HEK293 (cell line): ENCODE measurements around the gene GJA3.

Experiments
- CTCF ChIA-PET: fragments of 350-600 bp; formaldehyde crosslinking; extraction: SDS; loops from one replicate; lab custom pipeline; 2021; ENCODE audit warnings: antibody characterized with exemption; lab: Yijun Ruan, JAX
- POLR2A ChIA-PET: fragments of 300-600 bp; formaldehyde crosslinking; extraction: SDS; loops from one replicate; lab custom pipeline; 2020; ENCODE audit warnings: antibody characterized with exemption, inconsistent platforms; lab: Yijun Ruan, JAX
- H3K27ac ChIP-seq: fragments of 200-500 bp; sonication (Bioruptor generic); 2 replicates; pipeline ENCODE4 v1.5.1; 2014; ENCODE audit warnings: low read depth, low read length, control low read depth, inconsistent platforms; ENCODE audit errors: extremely low read depth
- H3K36me3 ChIP-seq, 2 experiments: fragments of 200-500 bp in 1 of 2; sonication (Bioruptor generic) in 1 of 2; 1 replicate in 1 of 2; 2 replicates in 1 of 2; pipeline ENCODE4 v1.5.1; 2014 to 2017; ENCODE audit warnings: inconsistent platforms in 2 of 2, low read length in 2 of 2; ENCODE audit not compliant: control insufficient read depth in 2 of 2, insufficient read depth in 1 of 2
- H3K4me1 ChIP-seq: fragments of 200-500 bp; sonication (Bioruptor generic); 2 replicates; pipeline ENCODE4 v1.5.1; 2014; ENCODE audit warnings: mild to moderate bottlenecking, low read length, inconsistent platforms; ENCODE audit not compliant: control insufficient read depth, insufficient read depth
- H3K4me3 ChIP-seq: 2 replicates; pipeline ENCODE4 v1.5.1; 2011; ENCODE audit warnings: low read depth, mild to moderate bottlenecking, control low read depth, low read length, moderate library complexity
- H3K9me3 ChIP-seq: fragments of 200-500 bp; sonication (Bioruptor generic); 2 replicates; pipeline ENCODE4 v1.5.1; 2014; ENCODE audit warnings: low read depth, low read length, inconsistent platforms; ENCODE audit not compliant: control insufficient read depth, insufficient read depth
- FEZF1 ChIP-seq: fragments of 450-650 bp; formaldehyde crosslinking; IDR thresholded peaks from 2 replicates; pipeline ENCODE4 v1.5.1; 2016; ENCODE audit warnings: missing biosample characterization, missing genetic modification characterization
- GFI1B ChIP-seq: fragments of 450-650 bp; formaldehyde crosslinking; IDR thresholded peaks from 2 replicates; pipeline ENCODE4 v1.5.1; 2016; ENCODE audit warnings: missing biosample characterization, missing genetic modification characterization
- GLIS2 ChIP-seq: fragments of 450-650 bp; formaldehyde crosslinking; IDR thresholded peaks from 2 replicates; pipeline ENCODE4 v1.5.1; 2016; ENCODE audit warnings: missing biosample characterization, missing genetic modification characterization
- KLF7 ChIP-seq: fragments of 450-650 bp; formaldehyde crosslinking; IDR thresholded peaks from 2 replicates; pipeline ENCODE4 v1.5.1; 2016; ENCODE audit warnings: missing biosample characterization, missing genetic modification characterization, borderline replicate concordance
- OSR2 ChIP-seq: fragments of 450-650 bp; formaldehyde crosslinking; IDR thresholded peaks from 2 replicates; pipeline ENCODE4 v1.5.1; 2016; ENCODE audit warnings: missing biosample characterization, missing genetic modification characterization
- PRDM6 ChIP-seq: fragments of 450-650 bp; formaldehyde crosslinking; IDR thresholded peaks from 2 replicates; pipeline ENCODE4 v1.5.1; 2017; ENCODE audit warnings: missing biosample characterization, missing genetic modification characterization
- SCRT1 ChIP-seq: fragments of 450-650 bp; formaldehyde crosslinking; IDR thresholded peaks from 2 replicates; pipeline ENCODE4 v1.5.1; 2016; ENCODE audit warnings: missing biosample characterization, missing genetic modification characterization, borderline replicate concordance
- SP2 ChIP-seq: fragments of 450-650 bp; formaldehyde crosslinking; IDR thresholded peaks from 2 replicates; pipeline ENCODE4 v1.5.1; 2016; ENCODE audit warnings: missing biosample characterization, missing genetic modification characterization
- ZNF16 ChIP-seq: fragments of 450-650 bp; formaldehyde crosslinking; IDR thresholded peaks from 2 replicates; pipeline ENCODE4 v1.5.1; 2016; ENCODE audit warnings: low read depth, missing biosample characterization, missing genetic modification characterization
- ZNF248 ChIP-seq: fragments of 450-650 bp; formaldehyde crosslinking; IDR thresholded peaks from 2 replicates; pipeline ENCODE4 v1.5.1; 2017; ENCODE audit warnings: missing biosample characterization, missing genetic modification characterization
- ZNF324 ChIP-seq: fragments of 450-650 bp; formaldehyde crosslinking; IDR thresholded peaks from 2 replicates; pipeline ENCODE4 v1.5.1; 2016; ENCODE audit warnings: missing biosample characterization, missing genetic modification characterization
- ZNF501 ChIP-seq: fragments of 450-650 bp; formaldehyde crosslinking; IDR thresholded peaks from 2 replicates; pipeline ENCODE4 v1.5.1; 2016; ENCODE audit warnings: missing biosample characterization, missing genetic modification characterization
- ZNF518A ChIP-seq: fragments of 450-650 bp; formaldehyde crosslinking; conservative IDR thresholded peaks from 2 replicates; pipeline ENCODE4 v1.5.1; 2016; ENCODE audit warnings: low read depth, missing biosample characterization, missing genetic modification characterization
- ZNF596 ChIP-seq: fragments of 450-650 bp; IDR thresholded peaks from 2 replicates; pipeline ENCODE4 v1.5.0; 2018; ENCODE audit warnings: missing biosample characterization, mild to moderate bottlenecking, missing genetic modification characterization, moderate library complexity
- ZNF645 ChIP-seq: fragments of 450-650 bp; formaldehyde crosslinking; IDR thresholded peaks from 2 replicates; pipeline ENCODE4; 2016; ENCODE audit warnings: missing biosample characterization, missing genetic modification characterization
- ZNF670 ChIP-seq: fragments of 450-650 bp; formaldehyde crosslinking; IDR thresholded peaks from 2 replicates; pipeline ENCODE4 v1.5.1; 2016; ENCODE audit warnings: missing biosample characterization, missing genetic modification characterization, low read depth
- ZNF747 ChIP-seq: fragments of 450-650 bp; formaldehyde crosslinking; IDR thresholded peaks from 2 replicates; pipeline ENCODE4 v1.5.1; 2016; ENCODE audit warnings: missing biosample characterization, missing genetic modification characterization

GJA3 gene

GRCh38 chr13:20121159-20121525 lies 39.7 kb downstream of the GJA3 start:
- Histone ChIP-seq H3K4me3 (no peak overlapping the region), H3K9me3 (no peaks in the 10 kb centered on the region), H3K36me3 (no peaks in the 10 kb centered on the region), H3K27ac (no peak overlapping the region), H3K4me1 (no peaks in the 10 kb centered on the region)
- ChIA-PET POLR2A (no interaction called here), CTCF (no interaction called here)
- TF ChIP-seq PRDM6 (tag by site-specific recombination) (no peak), GFI1B (no peak), KLF7 (tag by site-specific recombination) (no peak), ZNF747 (tag by site-specific recombination) (no peak), ZNF645 (no peak), ZNF501 (tag by site-specific recombination) (no peak)

- no peak overlapping the region for H3K4me3 ChIP-seq
- POLR2A ChIA-PET, result interaction anchor here (2.4 kb wide), 1 partner anchor 8 kb away, joined by 10 read pairs; no protein-coding TSS in a partner anchor
- H3K36me3 ChIP-seq, result no peaks in the 10 kb centered on the region
- CTCF ChIA-PET, result no interaction called here
- no peak for TF ChIP-seq ZNF596 (tag by site-specific recombination)
- TF ChIP-seq ZNF518A (tag by site-specific recombination), result no peak
- TF ChIP-seq ZNF670 (tag by site-specific recombination), result no peak
- no peak for TF ChIP-seq SCRT1
- no peak for TF ChIP-seq ZNF248 (tag by site-specific recombination)
- no peaks in the 10 kb centered on the region for H3K9me3 ChIP-seq
- no peak overlapping the region for H3K27ac ChIP-seq
- H3K4me1 ChIP-seq, result no peaks in the 10 kb centered on the region
These were observed 40.9 kb downstream of the GJA3 start for GRCh38 chr13:20119960-20120359.

GRCh38 chr13:20118268-20119140 lies 42.3 kb downstream of the GJA3 start:
- H3K27ac ChIP-seq, result peak overlapping the region; percentile 66
- no peaks in the 10 kb centered on the region for H3K9me3 ChIP-seq
- peak overlapping the region; percentile 32 for H3K4me3 ChIP-seq
- ChIA-PET CTCF (interaction anchor here (0.6 to 0.8 kb wide), 3 partner anchors 44 to 150 kb away, joined by 3 read pairs; no protein-coding TSS in a partner anchor), POLR2A (interaction anchor here (0.6 to 2.4 kb wide), 3 partner anchors 9 to 336 kb away, joined by 3 to 10 read pairs (median 3); partner anchors contain the start of gene PSPC1)
- H3K4me1 ChIP-seq, result no peaks in the 10 kb centered on the region
- no peaks in the 10 kb centered on the region for H3K36me3 ChIP-seq
- TF ChIP-seq SP2 (tag by site-specific recombination), result peak; percentile 37; the same call in 1 of the 2 replicates
- peak; percentile 32; the same call in 1 of the 2 replicates for TF ChIP-seq FEZF1 (tag by site-specific recombination)
- TF ChIP-seq ZNF324 (tag by site-specific recombination), result 0 out of 2 replicates have a peak, but pooled peaks have one; percentile 23
- no peak for TF ChIP-seq OSR2 (tag by site-specific recombination)
- TF ChIP-seq ZNF16 (tag by site-specific recombination), result no peak
- TF ChIP-seq GLIS2 (tag by site-specific recombination), result peak; percentile 79; the same call in 1 of the 2 replicates
